Left renal cortex interstitium (tissue), 4 donors: ENCODE data around the gene FAM221B. TPM values are rescaled to one million over a fixed set of nuclear protein-coding genes. Genes with fewer than 3 reads are reported as not detected.

ENCODE experiments used
- DNase-seq, 4 donors: peaks; one replicate each; pipeline ENCODE4 v3.0.0-alpha.2; 2013; ENCODE audit warnings: low read depth in 4 of 4, low spot score in 2 of 4, missing footprints in 1 of 4
- polyA plus RNA-seq, 4 donors: library from polyadenylated mRNA; unstranded; fragments of 120-200 nt; gene quantifications; one replicate each; pipeline ENCODE4 v1.2.1, GENCODE V29; 2013; ENCODE audit not compliant: insufficient read length in 4 of 4

Gene FAM221B
- polyA plus RNA-seq, 4 donors, result 0.08 to 0.60 (median 0.22) TPM; not detected in 1

DNA sequence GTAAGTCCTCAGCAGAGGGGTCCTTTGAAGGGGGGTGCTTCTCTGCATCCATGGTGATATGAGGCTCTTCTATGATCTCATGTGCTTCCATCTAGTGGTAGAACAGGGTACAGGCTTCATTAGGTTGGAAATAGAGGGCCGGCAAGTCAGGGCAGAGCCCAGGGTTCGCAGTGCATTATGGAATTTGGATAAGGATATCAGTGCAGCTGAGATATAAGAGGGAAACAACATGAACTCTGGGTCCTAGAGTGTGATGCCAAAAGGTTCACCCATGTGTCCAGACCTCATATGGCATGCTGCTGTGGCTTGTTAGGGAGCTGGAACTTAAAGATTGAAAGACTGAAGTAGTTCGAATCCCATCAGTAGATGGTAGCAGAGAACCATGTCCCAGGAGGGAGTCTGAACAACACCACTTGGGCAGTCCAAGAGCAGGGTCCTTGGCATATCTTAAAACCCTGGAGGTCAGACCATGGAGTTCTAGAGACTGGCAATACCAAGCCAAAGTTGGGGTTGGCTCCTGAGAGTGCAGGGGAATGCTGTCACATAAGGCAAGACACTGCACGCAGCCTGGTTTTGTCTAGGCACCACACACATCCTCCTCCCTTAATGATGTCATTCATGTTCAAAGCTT is 2.3 kb downstream of the FAM221B start:
- no peak for DNase-seq

DNA sequence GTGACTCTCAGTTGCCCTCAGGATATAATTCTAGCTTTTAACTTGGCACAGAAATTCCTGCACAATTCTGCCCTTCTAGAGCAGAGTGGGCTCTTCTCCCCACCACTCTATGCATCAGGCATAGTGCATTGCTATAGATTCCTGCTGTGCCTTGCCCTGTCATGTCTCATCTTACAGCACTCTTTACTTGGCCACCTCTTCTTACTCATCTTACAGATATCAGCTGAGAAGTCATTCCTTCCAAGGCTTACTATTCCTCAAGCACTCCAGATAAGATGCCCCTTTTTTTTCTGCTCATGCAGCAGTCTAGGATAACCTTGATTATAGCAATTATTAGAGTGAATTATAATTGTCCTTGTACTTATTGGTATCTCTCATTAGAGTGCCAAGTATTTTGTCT is 5.6 kb downstream of the FAM221B start:
- no peak for DNase-seq

DNA sequence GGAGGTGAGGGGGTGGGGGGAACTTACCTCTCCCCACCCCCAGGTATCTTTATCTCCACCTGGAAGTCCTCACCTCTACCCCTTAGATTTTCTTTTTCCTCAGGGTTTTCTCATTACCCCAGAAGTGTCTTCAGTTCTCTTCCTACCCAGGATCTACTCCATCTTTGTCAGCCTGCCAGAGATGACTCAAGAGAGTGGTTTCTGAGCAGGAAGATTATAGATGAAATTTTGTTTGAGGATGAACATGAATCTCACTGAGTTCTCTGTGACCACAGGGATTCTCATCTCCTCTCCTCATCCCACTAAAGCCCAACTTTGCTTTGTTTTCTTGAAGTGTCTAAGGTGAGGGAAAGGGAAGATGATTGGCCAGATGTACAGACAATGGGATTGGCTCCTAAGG is 8.5 kb downstream of the FAM221B start:
- DNase-seq, result no peak

DNA sequence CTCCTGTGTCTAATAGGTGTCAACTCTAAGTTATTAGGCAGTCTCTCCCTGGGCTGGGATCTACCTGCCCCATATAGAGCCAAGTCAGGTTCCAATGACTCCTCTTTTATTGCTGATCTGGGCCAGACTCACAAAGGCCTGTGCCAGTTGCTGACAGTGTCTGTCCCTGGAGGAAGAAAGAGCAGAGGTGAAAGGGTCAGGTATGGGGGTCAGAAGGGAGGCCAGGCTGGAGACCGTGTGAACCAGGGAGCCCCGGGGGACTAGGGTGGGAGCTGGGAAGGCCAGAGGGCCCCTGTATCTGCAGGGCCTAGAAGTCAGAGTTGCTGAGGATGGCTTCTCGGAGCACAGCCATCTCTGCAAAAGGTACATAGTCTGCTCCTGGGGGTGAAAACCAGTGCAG is 10.2 kb downstream of the FAM221B start:
- no peak for DNase-seq

DNA sequence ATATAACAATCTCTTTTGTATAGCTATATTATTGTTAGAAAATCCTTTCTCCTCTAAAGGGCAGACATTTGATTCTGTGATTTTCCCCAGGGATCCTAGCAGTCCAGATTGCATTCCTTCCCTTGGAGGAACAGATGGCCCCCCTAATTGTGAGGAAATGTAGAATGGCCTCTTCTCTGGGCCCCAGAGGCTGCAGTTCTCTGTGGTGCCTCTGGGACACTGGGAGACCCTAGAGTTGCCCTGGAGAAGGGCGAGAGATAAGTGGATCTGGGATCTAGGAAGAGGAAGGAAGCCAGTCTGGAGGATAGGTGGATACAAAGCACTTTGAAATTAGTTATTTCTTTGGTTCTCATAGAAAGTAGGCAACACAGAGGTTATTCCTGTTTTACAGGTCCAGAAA is 11.8 kb downstream of the FAM221B start:
- DNase-seq, result no peak

DNA sequence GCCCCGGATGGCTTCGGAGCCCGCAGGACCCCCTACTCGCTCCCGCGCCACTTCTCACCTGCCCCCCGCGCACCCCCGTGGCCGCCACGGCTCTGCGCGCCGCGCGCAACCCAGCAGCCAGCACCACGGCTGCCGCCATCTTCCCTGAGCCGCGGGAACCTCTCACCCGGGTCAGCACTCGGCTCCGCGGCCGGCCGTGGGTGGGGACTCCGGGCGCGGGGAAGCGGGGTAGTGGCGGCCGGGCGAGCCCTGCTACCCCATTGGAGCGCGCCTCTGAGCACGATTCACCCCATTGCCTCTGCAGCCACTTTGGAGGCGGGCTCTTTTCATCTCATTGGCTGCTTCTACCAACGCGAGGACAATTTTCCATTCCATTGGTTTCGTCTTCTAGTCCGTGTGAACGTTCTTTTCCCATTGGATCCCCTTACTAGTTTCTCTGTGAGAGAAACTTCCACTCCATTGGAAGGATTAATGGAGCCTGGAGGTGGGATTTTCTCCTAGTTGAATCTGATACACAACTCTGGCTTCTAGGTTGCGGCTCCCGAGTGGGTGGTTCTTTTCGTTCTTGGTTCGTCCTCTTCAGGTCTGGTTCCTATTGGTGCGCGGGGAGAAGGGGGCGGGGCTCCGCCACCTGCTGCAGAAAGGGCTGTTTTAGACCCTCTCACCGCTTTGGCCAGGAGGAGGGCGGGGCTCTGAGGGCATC is 13.5 kb downstream of the FAM221B start, which contains the start of gene HINT2:
HINT2 (minus strand) TSS at position 202 of the 703 bp plus-strand sequence; CDS start at position 139, 63 bp downstream.
- peak; percentile 93 to 99 (median 96) for DNase-seq

DNA sequence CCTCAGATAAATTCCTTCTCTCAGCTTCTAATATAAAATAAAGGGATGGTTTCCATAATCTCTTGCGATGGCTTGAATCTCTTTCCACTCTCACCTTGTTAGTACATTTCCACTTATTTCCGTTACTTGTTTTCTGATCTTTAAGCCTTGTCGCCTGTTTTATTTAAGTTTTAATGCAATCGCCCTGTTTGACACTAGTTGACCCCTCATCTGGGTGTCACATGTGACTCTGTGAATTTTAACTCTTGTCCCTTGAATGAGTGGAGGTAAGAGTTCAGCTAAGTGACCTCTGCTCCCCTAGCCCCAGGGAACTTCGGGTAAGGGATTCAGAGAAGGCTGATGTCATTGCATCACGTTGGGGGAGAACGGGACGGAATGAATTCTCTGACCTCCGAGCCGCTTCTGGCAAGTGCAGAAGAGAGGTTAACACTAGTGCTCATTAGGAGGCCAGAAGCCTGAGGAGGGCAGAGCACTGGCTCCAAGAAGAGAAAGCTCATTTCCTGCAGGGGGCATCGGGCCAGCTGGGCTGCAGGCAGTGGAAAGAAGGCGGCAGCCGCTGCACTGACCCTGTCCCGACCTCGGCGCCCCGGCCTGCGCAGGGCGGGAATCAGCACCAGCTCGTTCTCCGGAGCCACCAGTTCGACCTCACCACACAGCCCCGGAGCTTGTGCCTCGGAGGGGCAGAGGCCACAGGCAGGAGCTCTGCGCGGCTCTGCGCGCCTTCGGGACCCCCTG is 14.3 kb downstream of the FAM221B start:
- DNase-seq, result peak in 1 of 4 donors; percentile 46

DNA sequence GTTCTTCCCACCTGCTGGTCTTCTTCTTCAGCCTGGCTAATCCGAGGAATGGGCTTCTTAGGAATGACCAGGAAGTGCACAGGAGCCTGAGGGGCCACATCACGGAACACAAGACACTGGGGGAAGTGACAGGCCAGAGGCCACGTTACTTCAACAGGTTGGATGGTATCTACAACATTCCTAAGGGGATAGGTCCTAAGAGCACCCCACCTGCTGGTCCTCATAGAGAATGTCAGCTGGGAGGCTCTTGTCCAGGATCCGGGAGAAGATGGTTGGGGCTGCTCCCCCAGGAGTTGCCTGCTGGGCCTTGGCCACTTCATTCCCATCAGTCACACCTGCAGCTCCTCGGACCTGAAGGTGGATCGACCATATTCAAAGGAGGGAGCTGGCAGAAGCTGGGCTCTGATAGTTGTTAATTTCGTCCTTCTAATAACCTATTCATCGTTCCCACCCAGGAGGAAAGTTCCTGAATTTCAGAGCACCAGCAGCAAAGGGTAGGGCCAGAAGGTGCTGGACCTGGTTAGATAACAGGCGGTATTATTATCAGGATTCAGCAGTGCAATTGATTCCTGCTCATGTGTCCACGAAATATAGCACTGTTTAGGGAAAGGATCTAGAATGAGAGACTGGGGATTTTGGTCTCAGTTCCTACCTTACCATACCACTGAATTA is 15.0 kb downstream of the FAM221B start:
- DNase-seq, result no peak

DNA sequence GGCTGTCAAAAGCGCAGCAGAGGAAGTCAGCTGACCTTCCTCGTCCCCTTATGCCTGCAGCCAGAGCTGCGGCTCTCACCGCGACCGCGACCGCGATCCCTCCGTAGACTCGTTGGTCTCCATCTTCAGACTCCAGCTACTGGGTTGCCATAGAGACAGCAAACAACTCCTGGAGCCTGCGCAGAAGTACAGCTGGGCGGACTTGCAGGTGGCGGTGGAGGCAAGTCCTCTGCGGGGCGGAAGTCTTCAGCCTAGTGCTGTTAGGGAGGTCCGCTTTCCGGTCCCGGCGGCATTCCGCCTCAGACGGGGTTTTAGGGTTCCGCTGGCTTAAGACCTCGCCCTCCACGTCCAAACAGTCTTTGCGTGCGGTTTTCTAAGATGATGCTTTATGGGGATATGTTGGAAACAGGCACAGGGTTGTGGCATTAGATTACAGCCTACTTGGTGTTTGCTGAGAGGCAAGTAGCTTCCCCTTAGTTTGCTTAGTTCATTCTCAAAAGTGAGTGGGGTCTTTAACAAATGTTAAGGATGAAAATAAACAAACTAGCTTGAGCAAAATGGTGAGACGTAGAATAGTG is 16.4 kb downstream of the FAM221B start, which contains the start of gene SPAG8:
SPAG8 (minus strand) TSS at position 238 of the 578 bp plus-strand sequence; CDS start at position 123, 115 bp downstream.
- DNase-seq, result peak in 1 of 4 donors; percentile 93

DNA sequence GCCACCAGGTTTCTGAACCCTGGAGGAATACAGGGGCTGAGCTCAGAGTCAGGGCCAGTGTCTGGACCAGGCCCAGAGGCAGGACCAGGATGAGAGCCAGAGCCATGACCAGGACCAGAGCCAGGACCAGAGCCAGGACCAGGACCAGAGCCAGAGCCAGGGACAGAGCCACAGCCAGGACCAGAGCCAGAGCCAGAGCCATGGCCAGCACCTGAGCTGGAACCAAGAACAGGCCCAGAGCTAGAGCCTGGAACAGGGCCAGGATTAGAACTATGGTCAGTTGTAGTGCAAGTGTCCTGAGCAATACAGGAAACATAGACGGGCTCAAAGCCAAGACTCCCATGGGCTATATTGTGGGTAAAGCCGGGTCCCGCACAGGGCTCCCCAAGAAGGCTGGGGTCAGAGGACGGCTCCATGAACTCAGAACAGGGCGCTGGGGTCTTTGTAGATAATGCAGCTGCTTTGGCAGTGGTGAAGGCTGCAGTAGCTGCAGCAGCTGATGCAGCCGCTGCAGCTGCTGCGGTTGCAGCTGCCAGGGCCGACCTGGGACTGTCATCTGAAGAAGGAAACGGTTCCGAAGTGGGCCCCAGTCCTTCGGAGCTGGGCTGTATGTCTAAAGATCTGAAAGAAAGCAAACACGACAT is 17.0 kb downstream of the FAM221B start:
- DNase-seq, result no peak

DNA sequence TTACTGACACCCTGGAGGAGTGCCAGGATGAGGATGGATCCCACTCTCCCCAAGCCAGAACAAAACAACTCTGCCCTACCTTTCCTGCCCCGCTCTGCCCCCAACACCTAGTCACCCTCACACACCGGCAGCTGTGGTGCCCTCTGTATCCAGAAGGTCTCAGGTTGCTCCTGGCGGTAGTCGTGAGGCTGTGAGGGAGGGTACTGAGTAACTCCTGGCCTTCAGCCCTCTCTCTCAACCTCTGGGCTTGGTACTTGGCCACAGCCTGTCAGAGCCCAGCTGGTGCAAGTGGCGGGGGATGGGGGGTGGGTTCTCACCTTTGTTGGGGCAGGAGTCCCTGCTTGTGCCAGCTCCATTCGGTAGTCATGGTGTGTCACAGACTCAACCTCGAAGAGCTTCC is 18.4 kb downstream of the FAM221B start:
- no peak for DNase-seq

DNA sequence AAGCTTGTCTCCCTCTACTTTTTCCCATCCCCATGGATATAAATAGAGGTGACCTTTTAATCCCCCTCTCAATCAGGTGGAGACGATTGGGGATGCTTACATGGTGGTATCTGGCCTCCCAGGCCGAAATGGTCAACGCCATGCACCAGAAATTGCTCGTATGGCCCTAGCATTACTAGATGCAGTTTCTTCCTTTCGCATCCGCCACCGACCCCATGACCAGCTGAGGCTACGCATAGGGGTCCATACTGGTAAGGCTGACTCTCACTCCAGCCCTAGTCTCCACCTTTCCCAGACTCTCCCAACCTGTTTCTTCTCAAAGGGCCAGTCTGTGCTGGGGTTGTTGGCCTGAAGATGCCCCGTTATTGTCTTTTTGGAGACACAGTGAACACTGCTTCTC is 20.1 kb downstream of the FAM221B start:
- DNase-seq, result no peak

DNA sequence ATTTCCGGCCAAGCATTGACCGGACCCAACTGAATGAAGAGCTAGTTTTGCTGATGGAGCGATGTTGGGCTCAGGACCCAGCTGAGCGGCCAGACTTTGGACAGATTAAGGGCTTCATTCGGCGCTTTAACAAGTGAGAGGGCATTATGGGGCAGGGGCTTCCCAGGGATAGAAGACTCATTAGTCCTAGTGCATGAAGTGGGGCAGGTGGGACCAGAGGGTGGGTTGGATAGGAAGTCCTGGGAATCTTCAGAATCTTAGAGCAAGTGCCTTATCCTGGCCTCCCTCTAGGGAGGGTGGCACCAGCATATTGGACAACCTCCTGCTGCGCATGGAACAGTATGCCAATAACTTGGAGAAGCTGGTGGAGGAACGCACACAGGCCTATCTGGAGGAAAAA is 22.4 kb downstream of the FAM221B start:
- DNase-seq, result no peak

DNA sequence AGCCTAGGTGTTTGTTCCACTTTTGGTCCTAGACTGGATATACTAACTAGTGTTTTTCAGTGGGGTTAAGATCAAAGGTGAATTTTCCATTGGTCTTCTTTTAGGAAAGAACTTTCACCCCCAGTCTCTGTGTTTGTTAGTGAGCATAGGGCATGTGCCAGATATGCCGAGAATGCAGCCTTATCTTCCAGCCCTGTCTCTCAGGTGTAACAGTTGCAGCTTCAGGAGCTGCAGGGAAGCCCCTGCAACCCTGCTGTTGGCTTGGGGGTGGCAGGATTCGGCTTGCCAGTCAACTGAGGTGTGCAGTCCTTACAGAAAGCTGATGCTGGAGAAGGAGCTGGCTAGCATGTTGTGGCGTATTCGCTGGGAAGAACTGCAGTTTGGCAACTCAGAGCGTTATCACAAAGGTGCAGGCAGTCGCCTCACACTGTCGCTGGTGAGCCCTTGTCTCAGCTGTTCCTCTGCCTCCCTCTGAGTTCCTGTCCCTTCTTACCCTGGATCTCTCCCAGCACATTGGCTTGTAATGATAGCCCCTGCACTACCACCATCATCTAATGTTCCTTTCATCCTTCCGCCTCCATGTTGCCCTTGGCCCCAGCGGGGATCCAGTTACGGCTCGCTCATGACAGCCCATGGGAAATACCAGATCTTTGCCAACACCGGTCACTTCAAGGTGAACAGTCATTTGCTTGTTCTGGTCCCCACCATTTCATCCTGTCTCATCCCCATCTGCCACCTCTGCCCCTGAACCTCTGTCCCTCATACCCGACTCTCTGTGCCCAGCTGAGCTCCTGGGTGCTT is 27.0 kb downstream of the FAM221B start:
- no peak for DNase-seq

DNA sequence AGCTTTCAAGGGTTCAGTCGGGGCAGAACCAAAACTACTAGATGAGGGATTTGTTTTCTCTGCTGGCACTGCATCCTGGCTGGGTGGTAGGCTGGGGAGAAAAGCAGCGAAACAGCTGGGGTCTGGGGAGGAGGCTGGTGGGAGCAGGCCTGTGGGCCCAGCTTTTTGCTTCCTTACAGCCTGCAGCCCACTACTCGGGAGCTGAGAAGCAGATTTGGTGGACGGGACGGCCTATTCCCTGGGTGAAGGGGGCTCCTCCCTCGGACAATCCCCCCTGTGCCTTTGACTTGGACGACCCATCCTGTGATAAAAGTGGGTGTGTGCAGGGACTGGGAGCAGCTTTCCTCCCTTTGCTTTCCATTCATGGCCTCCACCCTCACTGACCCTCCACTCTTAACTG is 28.0 kb downstream of the FAM221B start:
- DNase-seq, result no peak

DNA sequence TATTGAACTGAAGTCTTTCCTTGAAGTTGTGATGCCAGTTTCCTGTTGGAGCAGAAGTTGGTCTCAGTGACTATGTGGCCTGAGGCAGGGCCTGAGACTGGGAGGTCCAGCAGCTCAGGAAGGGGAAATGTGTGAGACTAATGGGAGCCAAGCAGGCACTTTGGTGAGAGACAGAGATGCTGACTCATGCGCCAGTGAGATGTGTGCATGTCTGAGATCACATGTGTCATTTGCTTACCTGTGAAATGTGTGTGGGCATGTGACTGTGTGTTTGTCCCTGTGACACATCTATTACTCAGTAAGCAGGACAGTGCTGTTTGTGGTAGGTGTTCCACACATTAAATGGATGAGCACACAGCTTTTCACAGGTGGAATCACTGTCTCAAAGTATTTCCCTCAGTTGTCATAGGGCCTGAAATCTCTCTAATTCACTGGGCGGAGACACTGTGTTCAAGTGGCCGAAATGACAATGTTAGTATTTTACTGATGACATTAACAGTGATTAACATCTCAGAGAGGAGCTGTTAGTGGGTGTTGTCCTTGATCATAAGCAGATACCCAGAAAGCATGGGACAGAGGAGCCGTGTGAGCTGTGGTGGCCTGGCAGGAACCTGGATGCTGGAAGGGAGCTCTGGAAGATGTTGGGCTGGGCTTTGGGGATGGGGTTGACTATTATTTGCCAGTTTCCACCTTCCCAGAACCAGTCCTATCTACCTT is 29.7 kb downstream of the FAM221B start:
- no peak for DNase-seq

DNA sequence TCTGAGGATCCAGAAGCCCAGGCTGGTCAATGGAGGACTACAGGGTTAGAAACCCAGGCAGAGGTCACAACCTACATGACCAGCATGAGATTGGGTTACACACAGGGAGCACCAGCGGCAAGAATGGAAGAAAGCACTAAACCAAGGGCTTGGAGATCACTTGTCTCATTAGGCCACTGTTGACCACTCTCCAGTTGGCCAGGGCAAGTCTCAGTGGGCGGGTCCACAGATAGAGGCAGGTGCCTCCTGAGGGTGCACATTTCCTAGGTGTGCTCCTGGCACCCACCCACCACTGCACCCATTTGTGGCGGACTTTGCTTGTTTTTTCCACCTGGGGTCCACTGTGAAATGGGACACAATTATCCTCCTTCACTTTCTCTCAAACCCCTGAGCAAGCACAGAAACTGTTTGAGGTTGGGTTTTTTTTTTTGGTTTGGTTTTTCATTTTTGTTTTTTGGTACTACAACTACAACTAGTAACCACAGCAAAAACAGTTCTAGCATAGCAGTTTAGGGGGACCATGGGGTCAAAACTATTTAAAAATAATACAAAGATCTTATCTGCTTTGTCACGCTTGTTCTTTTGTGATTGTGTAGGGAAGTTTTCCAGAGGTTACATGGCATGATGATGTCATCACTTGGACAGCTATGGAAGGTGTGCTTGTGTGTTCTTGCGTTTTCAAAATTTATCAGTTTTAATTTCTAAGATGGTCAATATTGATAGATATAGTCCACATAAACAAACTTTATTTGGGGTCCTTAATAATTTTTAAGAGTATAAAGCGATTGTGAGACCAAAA is 31.0 kb downstream of the FAM221B start:
- DNase-seq, result no peak

DNA sequence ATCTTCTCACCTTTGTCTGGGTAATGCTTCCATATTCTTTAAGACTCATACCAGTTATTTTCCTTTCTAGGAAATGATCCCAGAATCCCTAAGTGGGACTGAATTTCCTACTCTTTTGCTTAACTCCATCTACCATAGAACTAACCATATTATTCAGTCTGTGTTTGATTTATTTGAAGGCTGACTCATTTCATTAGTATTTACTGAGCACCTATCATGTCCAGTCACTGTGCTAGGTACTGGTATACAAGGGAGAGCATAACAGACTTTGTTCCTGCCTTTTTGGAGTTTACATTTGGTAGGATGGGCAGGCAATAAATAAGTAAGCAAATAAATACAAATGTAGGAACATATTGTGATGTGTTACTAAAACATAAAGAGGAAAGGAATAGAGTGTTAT is 32.8 kb downstream of the FAM221B start:
- DNase-seq, result no peak
